ENCODE data around the gene ARHGAP35. TPM values are rescaled to one million over a fixed set of nuclear protein-coding genes. Genes with fewer than 3 reads are reported as not detected.
A peak's percentile ranks its signal among the peaks of the same experiment; 100 is the strongest.

ARHGAP35 gene
- total RNA-seq, 1 donor from 2014 or later, result 63.8 TPM

DNA sequence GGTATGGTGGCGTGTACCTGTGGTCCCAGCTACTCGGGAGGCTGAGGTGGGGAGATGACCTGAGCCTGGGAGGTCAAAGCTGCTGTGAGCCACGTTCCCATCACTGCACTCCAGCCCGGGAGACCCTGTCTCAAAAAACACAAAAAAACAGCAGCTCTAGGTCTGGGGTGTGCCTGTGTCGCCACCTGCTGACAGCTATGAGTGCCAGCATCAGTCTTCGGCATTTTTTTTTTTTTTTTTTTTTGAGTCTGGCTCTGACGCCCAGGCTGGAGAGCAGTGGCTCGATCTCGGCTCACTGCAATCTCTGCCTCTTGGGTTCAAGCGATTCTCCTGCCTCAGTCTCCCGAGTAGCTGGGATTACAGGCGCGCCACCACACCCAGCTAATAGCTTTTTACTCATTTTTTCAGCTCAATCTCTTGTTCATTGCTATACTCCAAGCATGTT lies 20.3 kb upstream of the ARHGAP35 start:
- Histone ChIP-seq H3K36me3 (peaks cover 61% of the 10 kb centered on the region), H3K9me3 (no peaks in the 10 kb centered on the region), H3K4me1 (peaks cover 10% of the 10 kb centered on the region), H3K27me3 (no peaks in the 10 kb centered on the region), H3K27ac (peak overlapping the region; percentile 11), H3K4me3 (no peak overlapping the region)
- intact Hi-C loops (cut with DNase I), result loop anchor here (5.0 kb wide), 1 partner anchor 83 kb away; no protein-coding TSS in a partner anchor
- peak; percentile 77 for ATAC-seq
- DNase-seq, result peak; percentile 70
- TF ChIP-seq, protein P1, sequence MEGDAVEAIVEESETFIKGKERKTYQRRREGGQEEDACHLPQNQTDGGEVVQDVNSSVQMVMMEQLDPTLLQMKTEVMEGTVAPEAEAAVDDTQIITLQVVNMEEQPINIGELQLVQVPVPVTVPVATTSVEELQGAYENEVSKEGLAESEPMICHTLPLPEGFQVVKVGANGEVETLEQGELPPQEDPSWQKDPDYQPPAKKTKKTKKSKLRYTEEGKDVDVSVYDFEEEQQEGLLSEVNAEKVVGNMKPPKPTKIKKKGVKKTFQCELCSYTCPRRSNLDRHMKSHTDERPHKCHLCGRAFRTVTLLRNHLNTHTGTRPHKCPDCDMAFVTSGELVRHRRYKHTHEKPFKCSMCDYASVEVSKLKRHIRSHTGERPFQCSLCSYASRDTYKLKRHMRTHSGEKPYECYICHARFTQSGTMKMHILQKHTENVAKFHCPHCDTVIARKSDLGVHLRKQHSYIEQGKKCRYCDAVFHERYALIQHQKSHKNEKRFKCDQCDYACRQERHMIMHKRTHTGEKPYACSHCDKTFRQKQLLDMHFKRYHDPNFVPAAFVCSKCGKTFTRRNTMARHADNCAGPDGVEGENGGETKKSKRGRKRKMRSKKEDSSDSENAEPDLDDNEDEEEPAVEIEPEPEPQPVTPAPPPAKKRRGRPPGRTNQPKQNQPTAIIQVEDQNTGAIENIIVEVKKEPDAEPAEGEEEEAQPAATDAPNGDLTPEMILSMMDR (IDR thresholded peaks at IDR 0.05), result peak; percentile 78

DNA sequence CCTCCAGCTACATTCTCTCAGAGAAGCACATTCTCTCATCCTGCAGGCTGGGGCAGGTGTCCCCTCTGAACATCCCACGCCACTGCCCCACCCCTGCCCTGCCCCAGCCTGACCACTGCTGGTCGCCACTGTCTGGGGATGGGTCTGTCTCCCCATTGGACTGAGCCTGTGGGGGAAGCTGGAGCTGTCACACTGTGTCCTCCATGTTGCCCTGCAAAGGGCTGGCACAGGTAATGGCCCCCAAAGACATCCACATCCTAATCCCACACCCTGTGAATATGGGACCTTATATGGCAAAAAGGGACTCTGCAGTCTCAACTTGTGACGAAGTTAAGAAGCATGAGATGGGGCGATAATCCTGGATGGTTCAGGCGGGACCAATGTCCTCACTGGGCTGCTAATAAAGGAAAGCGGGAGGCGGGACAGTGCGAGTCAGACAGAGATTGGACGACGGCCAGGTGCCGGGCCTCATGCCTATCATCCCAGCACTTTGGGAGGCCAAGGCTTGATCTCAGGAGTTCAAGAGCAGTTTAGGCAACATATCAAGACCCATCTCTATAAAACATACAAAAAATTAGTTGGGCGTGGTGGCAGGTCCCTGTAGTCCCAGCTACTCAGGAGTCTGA lies 19.2 kb upstream of the ARHGAP35 start:
- TF ChIP-seq, protein P1 (IDR thresholded peaks at IDR 0.05), result no peak
- Histone ChIP-seq H3K9me3 (no peaks in the 10 kb centered on the region), H3K36me3 (peaks cover 66% of the 10 kb centered on the region), H3K4me1 (peaks cover 13% of the 10 kb centered on the region), H3K4me3 (no peak overlapping the region), H3K27ac (peak overlapping the region; percentile 8), H3K27me3 (no peaks in the 10 kb centered on the region)
- ATAC-seq, result no peak
- intact Hi-C loops (cut with DNase I), result loop anchor here (5.0 kb wide), 1 partner anchor 84 kb away; no protein-coding TSS in a partner anchor
- no peak for DNase-seq

GRCh38 chr19:46842791-46843190 lies 18.0 kb upstream of the ARHGAP35 start:
- Histone ChIP-seq H3K27ac (no peak overlapping the region), H3K36me3 (peaks cover 60% of the 10 kb centered on the region)
- intact Hi-C loops (cut with DNase I), result loop anchor here (5.0 kb wide), 1 partner anchor 85 kb away; no protein-coding TSS in a partner anchor

GRCh38 chr19:46844067-46844489 lies 16.7 kb upstream of the ARHGAP35 start:
- no peak overlapping the region for H3K27ac ChIP-seq
- no peaks in the 10 kb centered on the region for H3K9me3 ChIP-seq
- peaks cover 50% of the 10 kb centered on the region for H3K36me3 ChIP-seq
- intact Hi-C loops (cut with DNase I), result loop anchor here (5.0 kb wide), 1 partner anchor 87 kb away; no protein-coding TSS in a partner anchor
- TF ChIP-seq, protein P1 (IDR thresholded peaks at IDR 0.05), result no peak
- no peaks in the 10 kb centered on the region for H3K27me3 ChIP-seq
- no peak for DNase-seq
- ATAC-seq, result no peak
- no peak overlapping the region for H3K4me3 ChIP-seq
- H3K4me1 ChIP-seq, result peaks cover 17% of the 10 kb centered on the region

More at GRCh38 chr19:46842791-46843190, 18.0 kb upstream of the ARHGAP35 start:
- TF ChIP-seq, protein P1 (IDR thresholded peaks at IDR 0.05), result no peak
- Histone ChIP-seq H3K4me3 (no peak overlapping the region), H3K9me3 (no peaks in the 10 kb centered on the region), H3K27me3 (no peaks in the 10 kb centered on the region), H3K4me1 (peaks cover 13% of the 10 kb centered on the region)
- no peak for ATAC-seq
- DNase-seq, result no peak

- no peaks in the 10 kb centered on the region for H3K27me3 ChIP-seq
- TF ChIP-seq, protein P1 (IDR thresholded peaks at IDR 0.05), result no peak
- H3K9me3 ChIP-seq, result no peaks in the 10 kb centered on the region
- peaks cover 41% of the 10 kb centered on the region for H3K36me3 ChIP-seq
- peak; percentile 12 for ATAC-seq
- H3K4me3 ChIP-seq, result no peak overlapping the region
- peaks cover 7% of the 10 kb centered on the region for H3K4me1 ChIP-seq
- no peak overlapping the region for H3K27ac ChIP-seq
- intact Hi-C loops (cut with DNase I), result no loop called here
- DNase-seq, result no peak
Measured at GRCh38 chr19:46845959-46846459, 14.8 kb upstream of the ARHGAP35 start.

Measured in upper lobe of right lung (tissue), 1 donor.